SK-N-DZ (cell line): ENCODE data around the gene PHAX. TPM values are rescaled to one million over a fixed set of nuclear protein-coding genes. Genes with fewer than 3 reads are reported as not detected.
"Not testable (repeated sequence)": the region's sequence is repeated elsewhere in the genome, so short reads cannot be mapped to it uniquely, and the experiment has no call there.

Experiments
- DNase-seq: peaks from one replicate; pipeline ENCODE4 v3.0.0-alpha.2; 2015; ENCODE audit warnings: low spot score
- polyA plus RNA-seq, 2 experiments: library from polyadenylated mRNA; depleted of rRNA; stranded (reverse); fragments of >200 nt; gene quantifications; 2 replicates each; pipeline ENCODE4 v1.2.3, GENCODE V29; 2014

PHAX gene
- polyA plus RNA-seq (2014; cell fraction: cytosol; rRNA removed): 14.2 and 30.8 TPM in 2 replicates
- 7.9 and 14.9 TPM in 2 replicates for polyA plus RNA-seq (2014; cell fraction: nucleus; rRNA removed)

GRCh38 chr5:126600631-126601511, at the start of gene PHAX:
Gene PHAX (plus strand): TSS chr5:126600947. CDS start chr5:126600963, 16 bp downstream.
- peak; percentile 80 for DNase-seq

- DNase-seq: no peak
Measured at GRCh38 chr5:126552614-126553013, 48.1 kb upstream of the PHAX start.

- DNase-seq: not testable (repeated sequence)
Measured at GRCh38 chr5:126555101-126555500, 45.6 kb upstream of the PHAX start.

- DNase-seq: no peak
Measured at GRCh38 chr5:126561908-126562307, 38.8 kb upstream of the PHAX start.

- no peak for DNase-seq
Measured at GRCh38 chr5:126562823-126563222, 37.9 kb upstream of the PHAX start.

- no peak for DNase-seq
Measured at GRCh38 chr5:126568206-126568755, 32.5 kb upstream of the PHAX start.

- DNase-seq: no peak
Measured at GRCh38 chr5:126575644-126576043, 25.1 kb upstream of the PHAX start.

- no peak for DNase-seq
Measured at GRCh38 chr5:126576974-126577373, 23.8 kb upstream of the PHAX start.

- DNase-seq: no peak
Measured at GRCh38 chr5:126577415-126577814, 23.3 kb upstream of the PHAX start.

GRCh38 chr5:126579716-126580115, 21.0 kb upstream of the PHAX start:
- no peak for DNase-seq

- DNase-seq: no peak
Measured at GRCh38 chr5:126583761-126584160, 17.0 kb upstream of the PHAX start.

- no peak for DNase-seq
Measured at GRCh38 chr5:126587551-126588390, 13.0 kb upstream of the PHAX start.

- DNase-seq: no peak
Measured at GRCh38 chr5:126589536-126590297, 11.0 kb upstream of the PHAX start.

- no peak for DNase-seq
Measured at GRCh38 chr5:126591549-126591948, 9.2 kb upstream of the PHAX start.

- peak; percentile 97 for DNase-seq
Measured at GRCh38 chr5:126594748-126595485, 5.8 kb upstream of the PHAX start, which contains the start of gene ALDH7A1. Gene ALDH7A1 (minus strand): TSS chr5:126595219. CDS start chr5:126595198, 21 bp downstream.

- DNase-seq: no peak
Measured at GRCh38 chr5:126595486-126596083, 5.2 kb upstream of the PHAX start.

GRCh38 chr5:126597156-126597555, 3.6 kb upstream of the PHAX start:
- DNase-seq: no peak

- DNase-seq: no peak
Measured at GRCh38 chr5:126599499-126599898, 1.2 kb upstream of the PHAX start.

GRCh38 chr5:126599971-126600630, 646 bp upstream of the PHAX start:
- not testable (repeated sequence) for DNase-seq
